PFSK-1 (cell line): ENCODE measurements around the gene SNAP25.

Experiments
- POLR2AphosphoS5 ChIP-seq: IDR thresholded peaks from 2 replicates; pipeline ENCODE4 v1.6.1; 2012; ENCODE audit warnings: low read depth, mild to moderate bottlenecking, control low read depth, low read length, moderate library complexity
- SIN3A ChIP-seq: IDR thresholded peaks from 2 replicates; pipeline ENCODE4 v1.6.1; 2012; ENCODE audit warnings: mild to moderate bottlenecking, low read length, moderate library complexity, borderline replicate concordance; ENCODE audit not compliant: insufficient read depth

DNA sequence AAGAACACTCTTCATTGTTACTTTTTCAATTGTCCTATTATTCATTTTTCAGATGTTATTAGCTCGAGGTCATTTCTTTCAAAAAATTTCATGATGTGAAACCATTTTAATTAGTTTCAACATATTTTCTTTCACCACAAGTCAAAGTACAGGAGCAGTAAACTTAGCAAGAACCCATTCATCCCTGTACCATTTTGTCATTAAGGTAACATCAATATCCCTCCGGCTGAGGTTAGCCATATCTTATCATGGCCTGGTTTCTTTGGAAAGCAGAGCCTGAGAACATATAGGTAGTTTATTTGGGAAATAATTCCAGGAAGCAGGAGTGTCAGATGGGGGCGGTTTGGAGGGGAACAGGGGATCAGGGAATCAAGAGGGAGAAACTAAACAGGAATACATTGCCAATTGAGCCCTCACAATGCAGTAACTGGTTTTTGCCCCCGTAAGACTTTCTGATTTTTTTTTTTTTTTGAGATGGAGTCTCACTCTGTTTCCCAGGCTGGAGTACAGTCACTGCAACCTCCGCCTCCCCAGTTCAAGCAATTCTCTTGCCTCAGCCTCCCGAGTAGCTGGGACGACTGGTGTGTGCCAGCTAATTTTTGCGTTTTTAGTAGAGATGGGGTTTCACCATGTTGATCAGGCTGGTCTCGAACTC, 131.7 kb downstream of the SNAP25 start:
- no peak for TF ChIP-seq SIN3A
- no peak for TF ChIP-seq POLR2AphosphoS5
